ENCODE measurements around the gene EPHA10. TPM values are rescaled to one million over a fixed set of nuclear protein-coding genes. Genes with fewer than 3 reads are reported as not detected.
A peak's percentile ranks its signal among the peaks of the same experiment; 100 is the strongest.

EPHA10 gene
- total and polyA plus RNA-seq, 2 experiments from 2014 or later, result not detected

DNA sequence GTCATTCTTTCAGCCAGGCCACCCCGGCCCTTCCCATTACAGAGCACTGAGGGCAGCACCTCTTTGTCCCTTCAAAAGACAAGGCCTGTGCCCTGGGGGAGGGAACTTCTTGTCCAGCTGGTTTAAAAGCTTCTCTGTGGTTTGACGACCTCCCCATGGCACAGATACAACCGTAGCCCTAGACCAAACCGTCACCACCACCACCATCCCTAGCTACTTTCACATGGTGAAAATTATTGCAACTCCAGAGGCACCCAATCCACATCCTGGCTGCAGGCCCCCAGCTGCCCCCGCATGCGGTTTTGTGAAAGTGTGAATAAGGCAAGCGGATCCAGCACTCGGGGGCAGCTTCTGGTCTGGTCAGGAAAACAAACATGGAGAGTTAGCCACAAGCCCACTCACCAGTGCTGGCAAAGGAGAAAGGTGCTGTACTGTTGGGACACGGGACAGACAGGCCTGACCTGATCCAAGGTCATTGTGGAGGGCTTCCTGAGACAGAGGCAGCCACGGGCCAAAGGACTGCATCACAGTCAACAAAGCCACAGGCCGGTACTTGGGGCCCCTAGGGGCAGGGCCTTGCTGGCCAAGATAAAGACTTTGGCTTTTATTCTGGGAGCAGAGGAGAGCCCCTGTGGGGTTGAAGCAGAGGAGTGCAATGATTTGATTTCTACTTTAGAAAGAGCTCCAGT lies 41.4 kb downstream of the EPHA10 start:
- in situ Hi-C loops (cut with MboI), result no loop called here
- DNase-seq, result peak; percentile 47
- Histone ChIP-seq H3K79me2 (ENCODE audit: insufficient read depth) (no peaks in the 10 kb centered on the region), H3K27ac (no peak overlapping the region), H3K27me3 (replicated peaks; ENCODE audit: insufficient read depth) (peaks cover 27% of the 10 kb centered on the region), H3F3A (ENCODE audit: insufficient read depth) (no peaks in the 10 kb centered on the region), H3K9me2 (ENCODE audit: insufficient read depth) (no peaks in the 10 kb centered on the region), H3K9me3 (ENCODE audit: low read depth) (no peaks in the 10 kb centered on the region), H4K20me1 (ENCODE audit: insufficient read depth) (no peaks in the 10 kb centered on the region), H2AFZ (no peak overlapping the region), H3K4me3 (no peak overlapping the region), H3K9ac (no peak overlapping the region), H3K36me3 (ENCODE audit: low read depth) (no peaks in the 10 kb centered on the region), H3K4me2 (ENCODE audit: unreplicated experiment) (no peak overlapping the region), H3K4me1 (ENCODE audit: insufficient read depth) (no peaks in the 10 kb centered on the region)
- TF ChIP-seq EZH2phosphoT487 (IDR thresholded peaks at IDR 0.05; ENCODE audit: insufficient read depth, low read depth) (no peak), EZH2 (IDR thresholded peaks at IDR 0.05; ENCODE audit: insufficient read depth, poor library complexity, severe bottlenecking) (no peak)
- 44 to 51% methylated on average over 11 of the region's 11 CpGs for WGBS, 2 experiments (ENCODE audit: low coverage in 1 of 2, low lambda C conversion rate in 2 of 2, missing lambda C conversion rate in 2 of 2)

- no peak overlapping the region for H3K9ac ChIP-seq
- H3K79me2 ChIP-seq (ENCODE audit: insufficient read depth), result no peaks in the 10 kb centered on the region
- DNase-seq, result no peak
- in situ Hi-C loops (cut with MboI), result no loop called here
- H3K4me1 ChIP-seq (ENCODE audit: insufficient read depth), result no peaks in the 10 kb centered on the region
- no peaks in the 10 kb centered on the region for H4K20me1 ChIP-seq (ENCODE audit: insufficient read depth)
- no peaks in the 10 kb centered on the region for H3K9me3 ChIP-seq (ENCODE audit: low read depth)
- H3K36me3 ChIP-seq (ENCODE audit: low read depth), result no peaks in the 10 kb centered on the region
- no peak overlapping the region for H3K4me3 ChIP-seq
- no peak overlapping the region for H3K4me2 ChIP-seq (ENCODE audit: unreplicated experiment)
- H3K27ac ChIP-seq, result no peak overlapping the region
- TF ChIP-seq EZH2 (IDR thresholded peaks at IDR 0.05; ENCODE audit: insufficient read depth, poor library complexity, severe bottlenecking) (no peak), EZH2phosphoT487 (IDR thresholded peaks at IDR 0.05; ENCODE audit: insufficient read depth, low read depth) (no peak)
- peaks cover 22% of the 10 kb centered on the region for H3K27me3 ChIP-seq (replicated peaks; ENCODE audit: insufficient read depth)
- H2AFZ ChIP-seq, result no peak overlapping the region
- 69 to 71% methylated on average over 6 of the region's 6 CpGs for WGBS, 2 experiments (ENCODE audit: low coverage in 1 of 2, low lambda C conversion rate in 2 of 2, missing lambda C conversion rate in 2 of 2)
- no peaks in the 10 kb centered on the region for H3F3A ChIP-seq (ENCODE audit: insufficient read depth)
- H3K9me2 ChIP-seq (ENCODE audit: insufficient read depth), result no peaks in the 10 kb centered on the region
Observed at GRCh38 chr1:37723072-37723389, 41.9 kb downstream of the EPHA10 start.

GRCh38 chr1:37722181-37723071 lies 42.5 kb downstream of the EPHA10 start:
- Histone ChIP-seq H3K36me3 (ENCODE audit: low read depth) (no peaks in the 10 kb centered on the region), H3K9me3 (ENCODE audit: low read depth) (no peaks in the 10 kb centered on the region), H3K4me2 (ENCODE audit: unreplicated experiment) (no peak overlapping the region), H3K27ac (no peak overlapping the region), H3K4me3 (no peak overlapping the region), H3K79me2 (ENCODE audit: insufficient read depth) (no peaks in the 10 kb centered on the region), H3K9me2 (ENCODE audit: insufficient read depth) (no peaks in the 10 kb centered on the region), H3K27me3 (replicated peaks; ENCODE audit: insufficient read depth) (peaks cover 17% of the 10 kb centered on the region; the same call in 1 of the 2 replicates), H2AFZ (no peak overlapping the region), H3K9ac (no peak overlapping the region), H4K20me1 (ENCODE audit: insufficient read depth) (no peaks in the 10 kb centered on the region), H3K4me1 (ENCODE audit: insufficient read depth) (no peaks in the 10 kb centered on the region), H3F3A (ENCODE audit: insufficient read depth) (no peaks in the 10 kb centered on the region)
- WGBS, 2 experiments (ENCODE audit: low coverage in 1 of 2, low lambda C conversion rate in 2 of 2, missing lambda C conversion rate in 2 of 2), result 60 to 66% methylated on average over 14 of the region's 14 CpGs
- TF ChIP-seq EZH2 (IDR thresholded peaks at IDR 0.05; ENCODE audit: insufficient read depth, poor library complexity, severe bottlenecking), result no peak
- no peak for TF ChIP-seq EZH2phosphoT487 (IDR thresholded peaks at IDR 0.05; ENCODE audit: insufficient read depth, low read depth)
- no peak for DNase-seq
- in situ Hi-C loops (cut with MboI), result no loop called here

GRCh38 chr1:37721565-37721964 lies 43.4 kb downstream of the EPHA10 start:
- H3K27me3 ChIP-seq (replicated peaks; ENCODE audit: insufficient read depth), result peaks cover 8% of the 10 kb centered on the region; the same call in 1 of the 2 replicates
- H2AFZ ChIP-seq, result no peak overlapping the region
- no peak for TF ChIP-seq EZH2 (IDR thresholded peaks at IDR 0.05; ENCODE audit: insufficient read depth, poor library complexity, severe bottlenecking)
- no peak for TF ChIP-seq EZH2phosphoT487 (IDR thresholded peaks at IDR 0.05; ENCODE audit: insufficient read depth, low read depth)
- no peaks in the 10 kb centered on the region for H3K79me2 ChIP-seq (ENCODE audit: insufficient read depth)
- no peak overlapping the region for H3K27ac ChIP-seq
- no peak overlapping the region for H3K9ac ChIP-seq
- H4K20me1 ChIP-seq (ENCODE audit: insufficient read depth), result no peaks in the 10 kb centered on the region
- no peak overlapping the region for H3K4me2 ChIP-seq (ENCODE audit: unreplicated experiment)
- peak; percentile 6 for DNase-seq
- WGBS, 2 experiments (ENCODE audit: low coverage in 1 of 2, low lambda C conversion rate in 2 of 2, missing lambda C conversion rate in 2 of 2), result 47 to 58% methylated on average over 19 of the region's 19 CpGs
- no peaks in the 10 kb centered on the region for H3K36me3 ChIP-seq (ENCODE audit: low read depth)
- H3F3A ChIP-seq (ENCODE audit: insufficient read depth), result no peaks in the 10 kb centered on the region
- H3K4me3 ChIP-seq, result no peak overlapping the region
- H3K9me3 ChIP-seq (ENCODE audit: low read depth), result no peaks in the 10 kb centered on the region
- H3K9me2 ChIP-seq (ENCODE audit: insufficient read depth), result no peaks in the 10 kb centered on the region
- in situ Hi-C loops (cut with MboI), result no loop called here
- no peaks in the 10 kb centered on the region for H3K4me1 ChIP-seq (ENCODE audit: insufficient read depth)
